Left renal pelvis (tissue), 4 donors: Measurements from ENCODE around the gene YEATS4. TPM values are rescaled to one million over a fixed set of nuclear protein-coding genes. Genes with fewer than 3 reads are reported as not detected.

ENCODE experiments used
- DNase-seq, 4 donors: peaks; one replicate each; pipeline ENCODE4 v3.0.0-alpha.2; 2013; ENCODE audit warnings: low read depth in 4 of 4, low spot score in 3 of 4
- polyA plus RNA-seq, 4 donors: library from polyadenylated mRNA; unstranded; fragments of 120-200 nt; gene quantifications; one replicate each; pipeline ENCODE4 v1.2.1, GENCODE V29; 2013; ENCODE audit not compliant: insufficient read length in 4 of 4

YEATS4 gene
- polyA plus RNA-seq, 4 donors, result 22.1 to 38.4 (median 29.5) TPM

GRCh38 chr12:69386921-69387320 is 27.4 kb downstream of the YEATS4 start:
- no peak for DNase-seq

- DNase-seq, result peak in 3 of 4 donors; percentile 14 to 27 (median 22)
Measured at GRCh38 chr12:69388371-69388770, 28.8 kb downstream of the YEATS4 start.

DNA sequence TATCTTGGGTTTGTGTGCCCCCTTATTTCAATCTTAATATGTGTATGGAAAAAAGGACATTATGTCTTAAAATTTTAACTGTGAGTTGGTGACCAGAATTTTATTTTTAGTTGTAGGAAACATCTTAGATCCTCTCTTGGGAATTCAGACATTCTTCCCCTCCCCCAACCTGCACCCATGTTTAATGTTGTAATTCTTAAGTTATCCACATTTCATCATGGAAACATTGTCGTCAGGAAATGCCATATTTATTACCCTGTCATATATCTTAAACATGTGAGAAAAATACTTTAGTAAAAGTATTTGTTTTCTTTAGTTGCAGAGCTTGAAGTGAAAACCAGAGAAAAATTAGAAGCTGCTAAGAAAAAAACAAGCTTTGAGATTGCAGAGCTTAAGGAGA is 30.3 kb downstream of the YEATS4 start:
- no peak for DNase-seq

- no peak for DNase-seq
Measured at GRCh38 chr12:69392179-69392928, 32.8 kb downstream of the YEATS4 start.

DNA sequence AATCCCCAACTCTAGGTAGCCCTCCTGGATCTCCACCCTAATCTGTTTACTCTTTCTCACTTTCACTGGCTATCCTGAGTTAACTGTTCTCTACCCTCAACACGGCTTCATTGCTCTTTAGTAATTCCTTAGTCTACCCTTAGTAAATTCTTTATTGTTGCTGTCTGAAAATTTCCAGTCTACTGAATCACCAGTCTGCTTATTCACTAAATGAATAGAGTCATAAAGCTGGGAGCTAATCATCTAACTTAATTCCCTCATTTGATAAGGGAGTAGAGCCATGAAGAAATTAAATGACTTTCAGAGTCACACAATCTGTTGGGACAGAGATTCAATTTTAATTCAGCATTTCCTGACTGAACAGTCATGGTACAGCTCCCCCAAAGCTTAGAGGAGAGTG is 36.5 kb downstream of the YEATS4 start:
- DNase-seq, result no peak

DNA sequence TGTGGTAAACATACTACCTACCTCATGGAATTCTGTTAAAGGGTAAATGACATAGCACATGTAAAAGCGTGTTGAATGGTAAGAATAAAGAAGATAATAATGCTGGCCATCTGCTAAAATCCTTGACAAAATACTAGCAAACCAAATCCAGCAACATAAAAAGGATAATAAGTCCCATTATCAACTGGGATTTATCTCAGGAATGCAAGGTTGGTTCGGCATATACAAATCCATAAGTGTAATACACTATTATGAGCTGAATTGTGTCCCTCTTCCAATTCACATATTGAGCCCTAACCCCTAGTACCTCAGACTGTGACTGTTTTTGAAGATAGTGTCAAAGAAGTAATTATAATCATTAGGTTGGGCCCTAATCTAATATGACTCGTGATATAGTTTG is 37.4 kb downstream of the YEATS4 start:
- no peak for DNase-seq

DNA sequence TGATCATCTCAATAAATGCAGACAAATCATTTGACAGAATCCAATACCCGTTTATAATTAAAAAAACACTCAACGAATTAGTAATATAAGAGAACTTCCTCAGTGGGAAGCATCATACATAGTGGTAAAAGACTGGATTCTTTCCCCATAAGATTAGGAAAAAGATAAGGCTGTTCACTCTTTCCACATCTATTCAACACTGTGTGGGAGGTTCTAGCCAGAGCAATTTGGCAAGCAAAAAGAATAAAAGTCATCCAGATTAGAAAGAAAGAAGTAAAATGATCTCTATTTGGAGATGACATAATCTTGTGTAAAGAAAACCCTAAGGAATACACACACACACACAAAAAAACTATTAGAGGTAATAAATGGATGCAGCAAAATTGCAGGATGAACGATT is 38.4 kb downstream of the YEATS4 start:
- no peak for DNase-seq

- DNase-seq, result no peak
Measured at GRCh38 chr12:69401940-69402339, 42.4 kb downstream of the YEATS4 start.

GRCh38 chr12:69404851-69405565 is 45.5 kb downstream of the YEATS4 start:
- DNase-seq, result no peak

DNA sequence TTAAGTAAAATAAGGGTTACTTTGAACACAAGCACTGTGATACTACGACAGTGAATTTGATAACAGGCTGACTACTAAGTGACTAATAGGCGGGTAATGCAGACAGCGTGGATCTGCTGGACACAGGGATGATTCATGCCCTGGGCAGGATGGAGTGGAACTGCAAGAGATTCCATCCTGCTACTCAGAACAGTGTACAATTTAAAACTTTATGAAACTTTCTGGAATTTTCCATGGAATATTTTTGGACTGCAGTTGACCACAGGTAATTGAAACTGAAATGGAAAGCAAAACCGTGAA is 46.0 kb downstream of the YEATS4 start:
- no peak for DNase-seq

GRCh38 chr12:69406217-69406616 is 46.7 kb downstream of the YEATS4 start:
- no peak for DNase-seq

GRCh38 chr12:69410571-69410970 is 51.0 kb downstream of the YEATS4 start:
- no peak for DNase-seq

DNA sequence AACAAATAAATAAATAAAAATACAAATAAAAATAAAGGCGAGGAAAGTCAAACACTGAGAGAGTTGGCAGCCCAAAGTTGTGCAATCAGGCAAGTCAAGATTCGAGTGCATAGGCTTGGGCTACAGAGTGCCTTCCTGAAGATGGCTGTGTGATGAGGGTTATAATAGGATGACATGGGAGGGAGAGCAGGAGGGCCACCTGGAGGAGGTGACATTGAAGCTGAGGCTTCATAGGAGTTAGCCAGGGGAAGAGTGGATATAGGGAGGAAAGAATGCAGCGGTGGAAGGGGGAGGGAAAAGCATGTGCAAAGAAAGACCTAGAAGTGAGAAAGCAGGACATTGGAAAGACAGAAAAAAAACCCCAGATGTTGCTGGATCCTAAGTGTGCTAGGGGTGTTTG is 53.1 kb downstream of the YEATS4 start:
- no peak for DNase-seq

DNA sequence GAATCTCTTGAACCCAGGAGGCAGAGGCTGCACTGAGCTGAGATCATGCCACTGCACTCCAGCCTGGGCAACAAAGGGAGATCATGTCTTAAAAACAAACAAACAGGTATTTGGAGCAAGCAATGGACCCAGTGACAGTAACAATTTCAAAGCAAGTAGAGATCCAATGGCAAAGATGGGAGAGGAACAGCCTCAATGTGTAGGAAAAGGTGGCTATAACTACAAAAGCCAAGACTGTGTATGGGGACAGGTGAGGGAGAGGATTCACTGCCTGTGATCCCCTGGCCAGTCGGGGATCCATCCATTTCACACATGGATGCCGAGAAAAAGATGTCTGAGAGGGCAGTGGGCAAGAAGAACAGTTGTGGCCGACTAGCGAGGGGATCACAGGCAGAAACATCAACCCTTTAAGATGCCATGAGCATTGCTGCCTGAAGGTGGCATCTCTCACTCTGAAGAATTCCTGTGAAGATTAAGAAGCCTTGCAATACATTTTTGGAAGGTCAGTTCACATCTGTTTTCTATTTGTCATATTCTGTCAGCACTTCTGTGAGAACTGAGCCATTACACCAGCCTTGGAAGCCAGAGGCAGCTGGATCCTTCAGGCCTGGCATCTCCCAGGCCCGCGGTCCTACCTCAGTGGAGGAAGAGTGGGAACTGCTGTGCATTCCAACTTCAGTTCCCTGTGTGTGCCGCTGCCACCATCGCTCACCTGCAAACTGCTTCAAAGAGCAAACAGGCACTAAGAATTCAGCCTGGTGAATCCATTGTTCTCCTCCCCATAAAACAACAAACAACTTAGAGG is 56.1 kb downstream of the YEATS4 start:
- DNase-seq, result peak; percentile 35 to 52 (median 42)

DNA sequence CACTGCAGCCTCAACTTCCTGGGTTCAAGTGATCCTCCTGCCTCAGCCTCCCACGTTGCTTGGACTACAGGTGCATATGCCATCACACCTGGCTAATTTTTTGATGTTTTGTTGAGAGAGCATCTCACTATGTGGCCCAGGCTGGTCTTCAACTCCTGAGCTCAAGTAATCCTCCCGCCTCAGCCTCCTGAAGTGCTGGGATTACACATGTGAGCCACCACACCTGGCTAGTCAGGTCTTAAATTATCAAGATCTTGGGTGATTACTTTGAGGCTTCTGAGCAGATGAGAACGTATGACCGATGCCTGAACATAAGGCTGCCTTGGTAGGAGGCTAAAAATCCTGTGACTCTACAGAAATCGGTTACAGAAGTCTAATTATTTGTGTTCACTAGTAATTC is 57.7 kb downstream of the YEATS4 start:
- DNase-seq, result no peak

- DNase-seq, result no peak
Measured at GRCh38 chr12:69417741-69418167, 58.2 kb downstream of the YEATS4 start.

- DNase-seq, result no peak
Measured at GRCh38 chr12:69419701-69420100, 60.2 kb downstream of the YEATS4 start.

- no peak for DNase-seq
Measured at GRCh38 chr12:69421548-69421947, 62.0 kb downstream of the YEATS4 start.

DNA sequence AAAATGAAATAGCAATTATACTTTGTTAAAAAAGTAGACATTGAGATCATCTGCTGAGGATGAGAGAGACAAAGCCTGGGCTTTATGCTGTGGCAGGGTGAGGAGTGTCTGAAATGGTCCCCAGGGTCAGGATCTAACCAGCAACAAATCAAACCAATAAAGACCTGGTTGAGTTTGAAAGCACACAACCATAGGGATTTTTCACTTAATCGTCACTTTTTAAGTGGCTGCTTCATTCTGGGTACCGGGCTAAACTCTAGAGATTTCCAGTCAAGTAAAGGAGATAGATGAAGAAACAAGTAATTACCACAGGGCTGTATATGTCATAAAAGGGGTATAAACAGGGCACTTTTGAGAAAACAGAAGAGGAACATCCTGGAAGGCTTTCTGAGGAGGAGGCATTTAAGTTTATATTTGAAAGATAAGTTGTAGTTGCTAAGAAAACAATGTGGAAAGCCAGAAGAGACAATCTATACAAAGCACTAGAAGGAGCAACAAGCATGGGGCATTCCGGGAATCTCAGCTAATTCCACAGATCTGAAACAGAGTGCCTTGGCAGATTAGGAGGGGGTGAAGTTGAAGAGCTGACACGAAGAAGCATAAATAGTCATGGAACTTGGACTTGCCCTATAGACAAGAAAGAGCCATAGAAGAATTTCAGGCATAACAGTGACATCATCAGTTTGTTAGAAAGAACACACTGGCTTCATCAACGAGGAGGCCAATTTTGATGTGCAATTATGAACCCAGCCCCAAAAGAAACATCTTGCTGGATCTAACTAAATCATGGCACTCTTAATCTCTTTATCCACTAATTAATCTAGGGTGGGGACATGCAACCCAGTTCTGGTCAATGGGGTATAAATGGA is 63.7 kb downstream of the YEATS4 start:
- DNase-seq, result no peak

DNA sequence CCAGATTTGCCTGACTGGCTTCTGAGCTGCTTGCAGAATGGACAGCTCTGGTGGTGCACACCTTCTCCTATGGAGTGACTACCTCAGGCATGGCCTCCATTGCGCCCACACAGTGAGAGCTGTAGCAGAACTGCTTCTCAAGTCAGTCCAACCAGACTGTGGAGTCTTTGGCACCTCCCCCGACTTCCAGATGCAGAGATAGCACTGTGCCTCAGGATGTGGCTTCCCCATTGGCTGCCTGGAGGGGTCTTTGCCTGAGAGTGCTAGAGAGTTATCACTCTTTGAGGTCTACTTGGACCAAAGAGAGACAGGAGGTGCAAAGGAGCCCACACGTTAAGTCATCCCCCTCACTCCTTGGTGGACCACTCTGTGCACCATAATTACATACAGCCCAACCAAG is 65.9 kb downstream of the YEATS4 start:
- no peak for DNase-seq
